NCI-H526 treated with DMSO at 0.1 percent for 48 hours (cell line): ENCODE measurements around the gene FARP1.

Experiments used
- DNase-seq: peaks from one replicate; lab custom pipeline; 2025; lab: John Stamatoyannopoulos, UW

The FARP1 gene

GRCh38 chr13:98422046-98422445 is 279.2 kb downstream of the FARP1 start:
- no peak for DNase-seq

- no peak for DNase-seq
Measured at GRCh38 chr13:98423417-98423816, 280.5 kb downstream of the FARP1 start.

- no peak for DNase-seq
Measured at GRCh38 chr13:98427331-98427995, 284.6 kb downstream of the FARP1 start.

GRCh38 chr13:98428256-98428966 is 285.5 kb downstream of the FARP1 start:
- no peak for DNase-seq

- no peak for DNase-seq
Measured at GRCh38 chr13:98429081-98429480, 286.2 kb downstream of the FARP1 start.

GRCh38 chr13:98429531-98429930 is 286.6 kb downstream of the FARP1 start:
- DNase-seq, result no peak

GRCh38 chr13:98429977-98430736 is 287.3 kb downstream of the FARP1 start:
- no peak for DNase-seq

- DNase-seq, result no peak
Measured at GRCh38 chr13:98432638-98433037, 289.7 kb downstream of the FARP1 start.

GRCh38 chr13:98433654-98434053 is 290.8 kb downstream of the FARP1 start:
- DNase-seq, result no peak

GRCh38 chr13:98434060-98434459 is 291.2 kb downstream of the FARP1 start:
- DNase-seq, result no peak

- DNase-seq, result no peak
Measured at GRCh38 chr13:98435376-98435775, 292.5 kb downstream of the FARP1 start.

- no peak for DNase-seq
Measured at GRCh38 chr13:98436233-98436910, 293.5 kb downstream of the FARP1 start.

- no peak for DNase-seq
Measured at GRCh38 chr13:98438246-98439125, 295.6 kb downstream of the FARP1 start.

GRCh38 chr13:98439126-98439828 is 296.4 kb downstream of the FARP1 start:
- DNase-seq, result no peak

- DNase-seq, result no peak
Measured at GRCh38 chr13:98439896-98440295, 297.0 kb downstream of the FARP1 start.

GRCh38 chr13:98440390-98441055 is 297.6 kb downstream of the FARP1 start:
- DNase-seq, result no peak

- no peak for DNase-seq
Measured at GRCh38 chr13:98441056-98441676, 298.3 kb downstream of the FARP1 start.

- no peak for DNase-seq
Measured at GRCh38 chr13:98442391-98443230, 299.7 kb downstream of the FARP1 start.

- DNase-seq, result no peak
Measured at GRCh38 chr13:98443329-98443728, 300.4 kb downstream of the FARP1 start.
